Adrenal gland (tissue), 5 donors: Measurements from ENCODE around the gene TOX2.

Experiments used
- CTCF ChIP-seq, 6 experiments: fragments of 450-650 bp in 4 of 6; fragments of 200-600 bp in 2 of 6; sonication (generic) in 1 of 6; IDR thresholded peaks; 1 replicate in 5 of 6; 2 replicates in 1 of 6; pipeline versions ENCODE4 v1.5.1 to v1.8.0; 2016 to 2021; ENCODE audit warnings: antibody characterized with exemption in 6 of 6, mild to moderate bottlenecking in 2 of 6, moderate library complexity in 1 of 6
- POLR2A ChIP-seq, 2 donors: fragments of 450-650 bp; IDR thresholded peaks; one replicate each; pipeline ENCODE4 v1.6.1; 2017; ENCODE audit warnings: antibody characterized with exemption in 2 of 2, mild to moderate bottlenecking in 2 of 2, moderate library complexity in 1 of 2
- donor health status: DM: no; HTN: no; CAD: no.

- TF ChIP-seq CTCF (IDR thresholded peaks at IDR 0.05): no peak
- TF ChIP-seq POLR2A (IDR thresholded peaks at IDR 0.05): no peak
These were observed 81.7 kb downstream of the TOX2 start for GRCh38 chr20:43996240-43996930.
